ENCODE measurements around the gene SH3BP1. TPM values are rescaled to one million over a fixed set of nuclear protein-coding genes. Genes with fewer than 3 reads are reported as not detected.

Gene SH3BP1
- total and polyA plus RNA-seq, 2 experiments from 2014 or later: 9.5 to 46.7 TPM

DNA sequence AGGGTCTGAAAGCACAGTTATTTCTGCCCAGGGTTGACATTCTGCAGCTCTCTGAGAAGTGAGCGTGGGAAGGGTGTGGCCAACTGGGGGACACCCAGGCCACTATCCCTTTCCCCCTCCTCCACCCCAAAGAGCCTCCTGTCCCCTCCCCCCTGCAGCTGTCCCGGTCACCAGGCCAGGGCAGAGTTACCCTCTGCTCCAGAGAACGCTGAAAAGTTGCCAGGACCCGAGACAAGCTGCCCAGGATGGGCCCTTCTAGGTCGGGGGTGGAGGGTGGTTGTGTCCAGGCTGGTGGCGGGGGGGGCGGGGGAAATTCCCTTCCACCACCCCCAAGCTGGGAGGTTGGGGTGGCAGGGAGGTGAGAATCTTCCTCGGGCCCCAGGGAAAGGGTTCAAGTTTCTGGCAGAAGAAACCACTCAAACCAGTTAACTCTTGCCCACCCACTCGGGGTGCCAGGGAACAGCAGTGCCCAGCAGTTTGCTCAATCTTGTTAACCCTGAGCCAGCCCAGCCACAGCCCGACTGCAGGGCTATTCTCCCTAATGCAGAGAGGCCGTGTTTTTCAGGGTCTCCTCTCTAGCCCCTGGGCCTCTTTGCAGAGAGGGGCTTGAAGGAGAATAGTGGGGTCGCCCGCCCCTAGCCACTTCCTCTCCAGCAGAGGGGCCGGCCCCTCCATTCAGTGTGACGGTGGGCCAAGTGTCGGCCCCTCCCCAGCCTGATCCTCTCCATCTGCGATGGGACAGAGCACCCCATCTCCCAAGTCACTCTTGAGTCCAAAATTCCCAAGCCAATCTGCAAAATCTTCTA lies 36.7 kb downstream of the SH3BP1 start (continued):
- TF ChIP-seq, protein P1, sequence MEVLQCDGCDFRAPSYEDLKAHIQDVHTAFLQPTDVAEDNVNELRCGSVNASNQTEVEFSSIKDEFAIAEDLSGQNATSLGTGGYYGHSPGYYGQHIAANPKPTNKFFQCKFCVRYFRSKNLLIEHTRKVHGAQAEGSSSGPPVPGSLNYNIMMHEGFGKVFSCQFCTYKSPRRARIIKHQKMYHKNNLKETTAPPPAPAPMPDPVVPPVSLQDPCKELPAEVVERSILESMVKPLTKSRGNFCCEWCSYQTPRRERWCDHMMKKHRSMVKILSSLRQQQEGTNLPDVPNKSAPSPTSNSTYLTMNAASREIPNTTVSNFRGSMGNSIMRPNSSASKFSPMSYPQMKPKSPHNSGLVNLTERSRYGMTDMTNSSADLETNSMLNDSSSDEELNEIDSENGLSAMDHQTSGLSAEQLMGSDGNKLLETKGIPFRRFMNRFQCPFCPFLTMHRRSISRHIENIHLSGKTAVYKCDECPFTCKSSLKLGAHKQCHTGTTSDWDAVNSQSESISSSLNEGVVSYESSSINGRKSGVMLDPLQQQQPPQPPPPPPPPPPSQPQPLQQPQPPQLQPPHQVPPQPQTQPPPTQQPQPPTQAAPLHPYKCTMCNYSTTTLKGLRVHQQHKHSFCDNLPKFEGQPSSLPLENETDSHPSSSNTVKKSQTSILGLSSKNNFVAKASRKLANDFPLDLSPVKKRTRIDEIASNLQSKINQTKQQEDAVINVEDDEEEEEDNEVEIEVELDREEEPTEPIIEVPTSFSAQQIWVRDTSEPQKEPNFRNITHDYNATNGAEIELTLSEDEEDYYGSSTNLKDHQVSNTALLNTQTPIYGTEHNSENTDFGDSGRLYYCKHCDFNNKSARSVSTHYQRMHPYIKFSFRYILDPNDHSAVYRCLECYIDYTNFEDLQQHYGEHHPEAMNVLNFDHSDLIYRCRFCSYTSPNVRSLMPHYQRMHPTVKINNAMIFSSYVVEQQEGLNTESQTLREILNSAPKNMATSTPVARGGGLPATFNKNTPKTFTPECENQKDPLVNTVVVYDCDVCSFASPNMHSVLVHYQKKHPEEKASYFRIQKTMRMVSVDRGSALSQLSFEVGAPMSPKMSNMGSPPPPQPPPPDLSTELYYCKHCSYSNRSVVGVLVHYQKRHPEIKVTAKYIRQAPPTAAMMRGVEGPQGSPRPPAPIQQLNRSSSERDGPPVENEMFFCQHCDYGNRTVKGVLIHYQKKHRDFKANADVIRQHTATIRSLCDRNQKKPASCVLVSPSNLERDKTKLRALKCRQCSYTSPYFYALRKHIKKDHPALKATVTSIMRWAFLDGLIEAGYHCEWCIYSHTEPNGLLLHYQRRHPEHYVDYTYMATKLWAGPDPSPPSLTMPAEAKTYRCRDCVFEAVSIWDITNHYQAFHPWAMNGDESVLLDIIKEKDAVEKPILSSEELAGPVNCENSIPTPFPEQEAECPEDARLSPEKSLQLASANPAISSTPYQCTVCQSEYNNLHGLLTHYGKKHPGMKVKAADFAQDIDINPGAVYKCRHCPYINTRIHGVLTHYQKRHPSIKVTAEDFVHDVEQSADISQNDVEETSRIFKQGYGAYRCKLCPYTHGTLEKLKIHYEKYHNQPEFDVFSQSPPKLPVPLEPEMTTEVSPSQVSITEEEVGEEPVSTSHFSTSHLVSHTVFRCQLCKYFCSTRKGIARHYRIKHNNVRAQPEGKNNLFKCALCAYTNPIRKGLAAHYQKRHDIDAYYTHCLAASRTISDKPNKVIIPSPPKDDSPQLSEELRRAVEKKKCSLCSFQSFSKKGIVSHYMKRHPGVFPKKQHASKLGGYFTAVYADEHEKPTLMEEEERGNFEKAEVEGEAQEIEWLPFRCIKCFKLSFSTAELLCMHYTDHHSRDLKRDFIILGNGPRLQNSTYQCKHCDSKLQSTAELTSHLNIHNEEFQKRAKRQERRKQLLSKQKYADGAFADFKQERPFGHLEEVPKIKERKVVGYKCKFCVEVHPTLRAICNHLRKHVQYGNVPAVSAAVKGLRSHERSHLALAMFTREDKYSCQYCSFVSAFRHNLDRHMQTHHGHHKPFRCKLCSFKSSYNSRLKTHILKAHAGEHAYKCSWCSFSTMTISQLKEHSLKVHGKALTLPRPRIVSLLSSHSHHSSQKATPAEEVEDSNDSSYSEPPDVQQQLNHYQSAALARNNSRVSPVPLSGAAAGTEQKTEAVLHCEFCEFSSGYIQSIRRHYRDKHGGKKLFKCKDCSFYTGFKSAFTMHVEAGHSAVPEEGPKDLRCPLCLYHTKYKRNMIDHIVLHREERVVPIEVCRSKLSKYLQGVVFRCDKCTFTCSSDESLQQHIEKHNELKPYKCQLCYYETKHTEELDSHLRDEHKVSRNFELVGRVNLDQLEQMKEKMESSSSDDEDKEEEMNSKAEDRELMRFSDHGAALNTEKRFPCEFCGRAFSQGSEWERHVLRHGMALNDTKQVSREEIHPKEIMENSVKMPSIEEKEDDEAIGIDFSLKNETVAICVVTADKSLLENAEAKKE (CRISPR knock-in tag; IDR thresholded peaks at IDR 0.05): no peak

DNA sequence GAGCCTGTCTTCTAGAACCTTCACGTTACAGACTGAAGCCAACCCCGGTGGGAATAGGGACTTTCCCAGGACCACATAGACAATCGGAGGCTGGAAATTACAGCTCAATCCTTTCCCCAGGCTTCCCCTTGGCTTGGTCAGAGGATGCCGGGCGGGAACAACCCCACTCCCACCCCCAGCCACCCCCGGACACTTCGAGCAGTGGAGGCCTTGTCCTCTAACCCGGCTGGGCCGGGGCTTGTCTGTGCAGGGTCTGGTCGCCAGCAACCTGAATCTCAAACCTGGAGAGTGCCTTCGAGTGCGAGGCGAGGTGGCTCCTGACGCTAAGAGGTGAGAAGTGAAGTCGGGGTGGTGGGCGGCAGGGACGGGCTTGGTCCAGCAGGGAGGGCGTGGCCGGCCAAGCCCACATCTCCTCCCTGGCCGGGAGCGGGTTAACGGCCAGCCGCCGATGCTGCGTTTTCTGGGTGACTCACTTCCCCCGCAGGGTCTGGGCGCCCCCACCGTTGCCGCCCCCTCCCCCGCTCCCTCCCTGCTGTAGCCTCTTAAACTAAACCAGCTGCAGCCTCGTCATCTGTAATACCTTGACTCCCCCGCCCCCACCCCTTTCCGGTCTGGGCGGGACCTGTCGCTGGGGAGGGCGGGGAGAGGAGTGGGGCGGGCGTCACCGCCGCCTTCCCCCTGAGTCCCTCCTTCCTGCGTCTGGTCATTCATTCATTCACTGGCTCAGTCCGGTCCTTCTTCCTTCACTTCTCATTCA lies 37.4 kb downstream of the SH3BP1 start:
- peak; percentile 97 for DNase-seq (ENCODE audit: low spot score)
- Histone ChIP-seq H3K36me3 (ENCODE audit: insufficient read depth) (no peaks in the 10 kb centered on the region), H3K4me1 (ENCODE audit: insufficient read depth) (peaks cover 11% of the 10 kb centered on the region; the same call in 1 of the 2 replicates), H3F3A (replicated peaks; ENCODE audit: low read depth) (peaks cover 19% of the 10 kb centered on the region; the same call in 1 of the 2 replicates), H3K27me3 (ENCODE audit: insufficient read depth) (no peaks in the 10 kb centered on the region), H4K20me1 (replicated peaks; ENCODE audit: insufficient read depth) (no peaks in the 10 kb centered on the region; the same call in 1 of the 2 replicates), H3K4me2 (peak overlapping the region; percentile 86), H3K4me3 (peak overlapping the region; percentile 55), H3K79me2 (replicated peaks; ENCODE audit: insufficient read depth) (no peaks in the 10 kb centered on the region), H3K9me2 (ENCODE audit: insufficient read depth) (no peaks in the 10 kb centered on the region), H2AFZ (peak overlapping the region; percentile 78), H3K27ac (ENCODE audit: low read depth) (0 out of 2 replicates have a peak overlapping the region, but pooled peaks have one; percentile 7)
- Mint-ChIP-seq H3K4me3 (peak overlapping the region; percentile 79), H3K9me3 (no peaks in the 10 kb centered on the region), H3K4me1 (peaks cover 17% of the 10 kb centered on the region), H3K36me3 (ENCODE audit: low read depth) (no peaks in the 10 kb centered on the region), H3K27me3 (ENCODE audit: insufficient read depth, low read depth, poor library complexity) (peaks cover 6% of the 10 kb centered on the region), H3K27ac (no peak overlapping the region)
- no peak for TF ChIP-seq ZNF114 (CRISPR knock-in tag; IDR thresholded peaks at IDR 0.05)
- peak; percentile 77 for TF ChIP-seq CREB1 (CRISPR knock-in tag; IDR thresholded peaks at IDR 0.05; ENCODE audit: low read depth)
- peak; percentile 66 for TF ChIP-seq POLR2AphosphoS5 (IDR thresholded peaks at IDR 0.05; ENCODE audit: low read depth)
- no peak for TF ChIP-seq JUNB (IDR thresholded peaks at IDR 0.05; ENCODE audit: unreplicated experiment)
- no peak for TF ChIP-seq STAT1 (IDR thresholded peaks at IDR 0.05; ENCODE audit: unreplicated experiment)
- TF ChIP-seq, protein P2, sequence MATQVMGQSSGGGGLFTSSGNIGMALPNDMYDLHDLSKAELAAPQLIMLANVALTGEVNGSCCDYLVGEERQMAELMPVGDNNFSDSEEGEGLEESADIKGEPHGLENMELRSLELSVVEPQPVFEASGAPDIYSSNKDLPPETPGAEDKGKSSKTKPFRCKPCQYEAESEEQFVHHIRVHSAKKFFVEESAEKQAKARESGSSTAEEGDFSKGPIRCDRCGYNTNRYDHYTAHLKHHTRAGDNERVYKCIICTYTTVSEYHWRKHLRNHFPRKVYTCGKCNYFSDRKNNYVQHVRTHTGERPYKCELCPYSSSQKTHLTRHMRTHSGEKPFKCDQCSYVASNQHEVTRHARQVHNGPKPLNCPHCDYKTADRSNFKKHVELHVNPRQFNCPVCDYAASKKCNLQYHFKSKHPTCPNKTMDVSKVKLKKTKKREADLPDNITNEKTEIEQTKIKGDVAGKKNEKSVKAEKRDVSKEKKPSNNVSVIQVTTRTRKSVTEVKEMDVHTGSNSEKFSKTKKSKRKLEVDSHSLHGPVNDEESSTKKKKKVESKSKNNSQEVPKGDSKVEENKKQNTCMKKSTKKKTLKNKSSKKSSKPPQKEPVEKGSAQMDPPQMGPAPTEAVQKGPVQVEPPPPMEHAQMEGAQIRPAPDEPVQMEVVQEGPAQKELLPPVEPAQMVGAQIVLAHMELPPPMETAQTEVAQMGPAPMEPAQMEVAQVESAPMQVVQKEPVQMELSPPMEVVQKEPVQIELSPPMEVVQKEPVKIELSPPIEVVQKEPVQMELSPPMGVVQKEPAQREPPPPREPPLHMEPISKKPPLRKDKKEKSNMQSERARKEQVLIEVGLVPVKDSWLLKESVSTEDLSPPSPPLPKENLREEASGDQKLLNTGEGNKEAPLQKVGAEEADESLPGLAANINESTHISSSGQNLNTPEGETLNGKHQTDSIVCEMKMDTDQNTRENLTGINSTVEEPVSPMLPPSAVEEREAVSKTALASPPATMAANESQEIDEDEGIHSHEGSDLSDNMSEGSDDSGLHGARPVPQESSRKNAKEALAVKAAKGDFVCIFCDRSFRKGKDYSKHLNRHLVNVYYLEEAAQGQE (IDR thresholded peaks at IDR 0.05; ENCODE audit: unreplicated experiment): no peak
- TF ChIP-seq, protein P3, sequence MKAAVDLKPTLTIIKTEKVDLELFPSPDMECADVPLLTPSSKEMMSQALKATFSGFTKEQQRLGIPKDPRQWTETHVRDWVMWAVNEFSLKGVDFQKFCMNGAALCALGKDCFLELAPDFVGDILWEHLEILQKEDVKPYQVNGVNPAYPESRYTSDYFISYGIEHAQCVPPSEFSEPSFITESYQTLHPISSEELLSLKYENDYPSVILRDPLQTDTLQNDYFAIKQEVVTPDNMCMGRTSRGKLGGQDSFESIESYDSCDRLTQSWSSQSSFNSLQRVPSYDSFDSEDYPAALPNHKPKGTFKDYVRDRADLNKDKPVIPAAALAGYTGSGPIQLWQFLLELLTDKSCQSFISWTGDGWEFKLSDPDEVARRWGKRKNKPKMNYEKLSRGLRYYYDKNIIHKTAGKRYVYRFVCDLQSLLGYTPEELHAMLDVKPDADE (IDR thresholded peaks at IDR 0.05): no peak
- no peak for TF ChIP-seq EZH2phosphoT487 (IDR thresholded peaks at IDR 0.05; ENCODE audit: unreplicated experiment)
- no peak for TF ChIP-seq NANOG (IDR thresholded peaks at IDR 0.05; ENCODE audit: borderline replicate concordance)
- no peak for TF ChIP-seq EZH2 (IDR thresholded peaks at IDR 0.05; ENCODE audit: low read depth, unreplicated experiment)
- peak; percentile 66 for ATAC-seq

All from GM23338 (cell line).